T-helper 17 cell (primary cell): Measurements from ENCODE around the gene C2orf81. TPM values are rescaled to one million over a fixed set of nuclear protein-coding genes. Genes with fewer than 3 reads are reported as not detected.
"Not testable (repeated sequence)": the region's sequence is repeated elsewhere in the genome, so short reads cannot be mapped to it uniquely, and the experiment has no call there.

Source experiments
- ATAC-seq: fragments of 150-1000 bp; cut with Tn5 transposase; 2 replicates; pipeline ENCODE4 v1.10.0; 2021; ENCODE audit warnings: mild to moderate bottlenecking, moderate library complexity
- DNase-seq, 3 donors: peaks; one replicate each; pipeline versions ENCODE4 v3.0.0 to v3.0.0-alpha.2; 2020 to 2021
- H3K9me3 ChIP-seq: one replicate; pipeline ENCODE4 v1.7.0; 2013; ENCODE audit warnings: low read length, mild to moderate bottlenecking; ENCODE audit not compliant: control insufficient read depth, poor library complexity, severe bottlenecking
- H3K27ac Mint-ChIP-seq: one replicate; pipeline ENCODE4 v1.8.0; 2022; ENCODE audit warnings: mild to moderate bottlenecking, moderate library complexity, mixed read lengths
- H3K27me3 Mint-ChIP-seq: one replicate; pipeline ENCODE4 v1.8.0; 2022; ENCODE audit warnings: mixed read lengths
- H3K36me3 Mint-ChIP-seq: one replicate; pipeline ENCODE4 v1.8.0; 2022; ENCODE audit warnings: low read depth, mixed read lengths
- H3K4me1 Mint-ChIP-seq: one replicate; pipeline ENCODE4 v1.8.0; 2022; ENCODE audit warnings: mild to moderate bottlenecking, mixed read lengths
- H3K4me3 Mint-ChIP-seq: one replicate; pipeline ENCODE4 v1.8.0; 2022; ENCODE audit warnings: mild to moderate bottlenecking, moderate library complexity, mixed read lengths
- total RNA-seq, 4 donors: library from RNA in 2 of 4; stranded (reverse) in 2 of 4; gene quantifications; one replicate each; pipeline ENCODE4 v1.2.3 and lab custom pipeline; 2022 to 2026

The C2orf81 gene
- 1 to 10 TPM; 2.9 to 3.3 TPM for total RNA-seq
- 0.08 to 0.12 reads per million in 2 donors for total RNA-seq (lab: John Stamatoyannopoulos, UW)

DNA sequence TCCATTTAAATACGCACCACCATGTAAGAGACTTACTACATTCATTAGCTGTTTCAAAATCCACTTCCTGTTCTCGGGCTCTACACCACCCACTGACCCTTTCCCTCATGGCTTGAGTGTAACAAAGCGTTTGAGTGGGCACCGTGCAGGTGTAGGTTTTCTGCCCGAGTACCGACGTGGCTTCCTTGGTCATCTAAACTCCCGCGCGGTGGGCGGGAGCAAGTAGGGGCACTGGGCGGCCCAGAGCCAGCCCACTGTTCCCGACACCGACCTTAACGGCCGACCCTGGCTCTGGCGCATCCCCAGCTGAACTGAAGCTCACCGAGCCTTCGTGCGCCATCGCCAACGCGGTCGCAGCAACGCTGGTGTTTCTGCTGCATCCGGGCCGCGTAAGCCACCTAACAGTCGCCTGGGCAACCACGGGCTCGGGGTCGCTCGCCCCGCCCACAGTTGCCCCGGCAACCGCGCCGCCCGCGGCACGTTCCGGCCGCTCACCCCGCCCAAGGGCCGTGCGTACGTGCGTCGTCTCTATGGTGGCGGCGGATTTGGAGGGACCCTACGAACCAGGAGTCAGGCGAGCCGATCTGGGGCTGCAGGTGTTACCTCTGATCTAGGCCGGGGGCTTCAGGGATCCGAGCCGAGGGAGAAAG, at the start of gene C2orf81, which contains the start of gene WDR54:
C2orf81 (minus strand) TSS at position 399 of the 650 bp plus-strand sequence; CDS start at position 340, 59 bp downstream.
WDR54 (plus strand) TSS at position 510 of the 650 bp plus-strand sequence. CDS start 424 bp downstream, outside the sequence.
- Mint-ChIP-seq H3K27ac (peak within 1 kb of the TSS; percentile 100), H3K27me3 (no peaks in the 10 kb centered on the region), H3K4me1 (peaks cover 34% of the 10 kb centered on the region), H3K36me3 (peaks cover 3% of the 10 kb centered on the region), H3K4me3 (peak within 1 kb of the TSS; percentile 99)
- DNase-seq (peak; percentile 87 to 93 (median 88)), ATAC-seq (peak; percentile 95)
- H3K9me3 ChIP-seq, result no peaks in the 10 kb centered on the region

DNA sequence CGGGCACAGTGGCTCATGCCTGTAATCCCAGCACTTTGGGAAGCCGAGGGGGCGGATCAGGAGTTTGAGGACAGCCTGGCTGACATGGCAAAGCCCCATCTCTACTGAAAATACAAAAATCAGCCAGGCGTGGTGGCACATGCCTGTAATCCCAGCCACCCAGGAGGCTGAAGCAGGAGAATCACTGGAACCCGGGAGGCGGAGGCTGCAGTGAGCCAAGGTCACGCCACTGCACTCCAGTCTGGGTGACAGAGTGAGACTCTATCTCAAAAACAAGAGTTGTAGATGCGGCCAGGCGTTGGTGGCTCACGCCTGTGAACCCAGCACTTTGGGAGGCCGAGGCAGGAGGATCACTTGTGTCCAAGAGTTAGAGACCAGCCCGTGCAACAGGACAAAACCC, 49.3 kb upstream of the C2orf81 start:
- Mint-ChIP-seq H3K27ac (peak overlapping the region; percentile 89), H3K4me1 (peaks cover 20% of the 10 kb centered on the region), H3K4me3 (peak overlapping the region; percentile 76)
- not testable (repeated sequence) for H3K36me3 Mint-ChIP-seq, H3K9me3 ChIP-seq, ATAC-seq, DNase-seq, H3K27me3 Mint-ChIP-seq

DNA sequence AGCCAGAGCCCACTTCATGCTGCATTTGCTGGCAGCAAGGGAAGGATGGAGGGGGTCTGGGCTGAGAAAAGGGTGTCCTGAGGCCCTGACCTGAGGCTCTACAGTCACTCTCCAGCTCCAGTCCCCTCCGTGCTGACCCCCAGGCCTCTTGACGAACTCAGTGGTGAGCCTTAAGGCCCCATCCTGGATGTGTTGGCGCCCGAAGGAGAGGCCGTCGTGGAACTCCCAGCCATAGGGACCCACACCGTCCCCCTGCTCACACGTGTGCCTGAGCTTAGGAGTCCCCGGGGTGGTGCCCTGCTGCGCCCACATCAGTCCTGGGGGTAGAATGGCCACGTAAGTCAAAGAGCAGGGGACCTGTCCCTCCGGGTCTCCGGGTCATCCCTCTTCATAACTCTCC, 43.0 kb upstream of the C2orf81 start:
- Mint-ChIP-seq H3K27me3 (no peaks in the 10 kb centered on the region), H3K4me3 (peak overlapping the region; percentile 97), H3K27ac (peak overlapping the region; percentile 99), H3K4me1 (peaks cover 24% of the 10 kb centered on the region), H3K36me3 (no peaks in the 10 kb centered on the region)
- no peaks in the 10 kb centered on the region for H3K9me3 ChIP-seq
- DNase-seq, result no peak
- ATAC-seq, result no peak

DNA sequence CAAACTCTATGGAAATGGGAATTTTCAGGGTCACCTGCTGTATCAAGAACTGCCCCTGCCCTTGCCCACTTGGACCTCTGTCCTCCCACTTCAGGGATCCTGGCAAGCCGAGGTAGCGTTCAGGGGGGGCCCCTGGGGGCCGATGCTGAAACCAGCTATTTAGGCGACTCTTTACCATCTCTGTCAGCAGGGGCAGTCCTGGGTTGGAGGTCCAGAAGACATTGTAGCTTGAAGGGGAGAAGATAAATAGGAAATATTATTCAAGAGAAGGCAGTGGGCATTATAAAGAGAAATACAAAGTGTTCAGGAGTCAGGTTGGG, 41.3 kb upstream of the C2orf81 start:
- no peaks in the 10 kb centered on the region for H3K36me3 Mint-ChIP-seq
- DNase-seq (no peak), ATAC-seq (no peak)
- H3K4me3 Mint-ChIP-seq, result no peak overlapping the region
- H3K27me3 Mint-ChIP-seq, result no peaks in the 10 kb centered on the region
- H3K9me3 ChIP-seq, result no peaks in the 10 kb centered on the region
- H3K4me1 Mint-ChIP-seq, result peaks cover 36% of the 10 kb centered on the region
- H3K27ac Mint-ChIP-seq, result peak overlapping the region; percentile 72

DNA sequence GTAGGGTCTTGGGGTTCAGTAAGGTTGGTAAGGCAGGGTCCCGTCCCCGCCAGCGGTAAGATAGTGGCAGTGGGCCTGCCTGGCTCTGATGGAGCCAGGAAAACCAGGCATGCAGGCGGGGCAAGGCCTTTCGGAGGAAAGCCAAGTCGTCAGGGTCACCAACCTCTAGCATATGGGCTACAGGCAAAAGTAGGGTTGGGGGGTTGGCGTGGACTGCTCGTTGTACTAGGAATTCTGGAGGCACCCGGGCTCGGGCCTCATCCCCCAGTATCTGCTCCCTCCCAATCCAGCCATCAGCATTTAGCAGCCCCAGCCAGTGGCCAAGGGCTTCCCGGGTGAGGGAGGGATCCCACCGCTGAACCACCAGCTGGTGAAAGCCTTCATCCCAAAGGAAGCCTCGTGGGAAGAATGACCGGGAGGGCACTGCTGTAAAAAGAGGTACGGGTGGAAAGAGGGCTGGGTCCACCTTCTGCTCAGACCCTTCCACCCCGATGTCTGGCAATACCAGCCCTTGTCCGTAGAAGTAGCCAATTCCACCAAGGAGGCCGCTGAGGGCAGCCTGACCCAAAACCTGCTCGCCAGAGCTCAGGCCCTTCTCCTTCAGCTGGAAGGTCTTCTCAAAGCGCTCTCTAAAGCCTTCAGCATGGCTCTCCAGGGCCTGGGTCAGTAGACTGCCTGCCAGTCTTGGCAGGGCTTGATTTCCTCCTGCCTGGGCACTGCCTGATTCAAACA, 40.8 kb upstream of the C2orf81 start:
- DNase-seq (no peak), ATAC-seq (no peak)
- Mint-ChIP-seq H3K4me1 (peaks cover 40% of the 10 kb centered on the region), H3K36me3 (no peaks in the 10 kb centered on the region), H3K27me3 (no peaks in the 10 kb centered on the region), H3K4me3 (no peak overlapping the region), H3K27ac (peak overlapping the region; percentile 72)
- no peaks in the 10 kb centered on the region for H3K9me3 ChIP-seq

DNA sequence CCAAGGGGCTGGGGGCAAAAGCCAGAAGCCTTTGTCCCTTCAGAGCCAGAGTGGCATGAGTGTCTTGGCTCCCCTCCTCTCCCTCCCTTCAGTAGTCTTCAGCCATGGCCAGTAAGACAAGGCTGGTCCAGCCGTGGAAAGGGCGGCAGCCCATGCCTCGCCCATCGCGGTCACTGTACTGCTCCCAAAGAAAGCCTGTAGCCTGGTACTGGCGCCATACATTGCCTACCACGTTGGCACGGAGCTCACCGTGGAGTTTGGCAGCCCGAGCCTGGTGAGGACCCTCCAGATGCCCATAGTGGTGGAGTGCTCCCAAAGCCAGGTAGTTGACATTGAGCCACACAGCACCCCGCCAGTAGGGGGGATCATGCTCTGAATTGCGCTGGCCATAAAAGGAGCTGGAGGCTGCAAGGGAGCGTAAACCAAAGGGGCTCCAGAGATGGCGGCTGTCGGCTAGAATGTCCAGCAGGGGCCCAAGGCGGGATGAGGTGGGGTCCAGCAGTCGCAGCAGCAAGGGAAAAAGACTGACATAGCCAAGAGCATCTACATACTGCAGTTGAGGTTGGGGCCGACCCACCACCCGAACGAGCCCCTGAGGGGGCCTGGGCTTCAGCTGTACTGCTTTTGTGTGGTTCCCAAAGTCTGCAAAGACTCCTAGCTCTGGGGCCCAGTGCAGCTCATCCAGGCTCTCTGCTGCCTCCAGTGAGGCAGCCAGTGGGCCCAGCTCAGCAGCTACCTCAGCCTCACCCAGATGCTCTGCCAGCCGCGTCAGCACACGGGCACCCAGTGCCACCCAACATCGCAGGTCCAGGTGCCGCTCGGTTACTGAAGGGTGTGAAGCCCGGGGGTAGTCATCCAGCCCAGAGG, 40.0 kb upstream of the C2orf81 start:
- Mint-ChIP-seq H3K36me3 (peaks cover 3% of the 10 kb centered on the region), H3K27ac (peak overlapping the region; percentile 49), H3K4me1 (peaks cover 47% of the 10 kb centered on the region), H3K27me3 (no peaks in the 10 kb centered on the region), H3K4me3 (no peak overlapping the region)
- ATAC-seq, result no peak
- no peaks in the 10 kb centered on the region for H3K9me3 ChIP-seq
- DNase-seq, result no peak

DNA sequence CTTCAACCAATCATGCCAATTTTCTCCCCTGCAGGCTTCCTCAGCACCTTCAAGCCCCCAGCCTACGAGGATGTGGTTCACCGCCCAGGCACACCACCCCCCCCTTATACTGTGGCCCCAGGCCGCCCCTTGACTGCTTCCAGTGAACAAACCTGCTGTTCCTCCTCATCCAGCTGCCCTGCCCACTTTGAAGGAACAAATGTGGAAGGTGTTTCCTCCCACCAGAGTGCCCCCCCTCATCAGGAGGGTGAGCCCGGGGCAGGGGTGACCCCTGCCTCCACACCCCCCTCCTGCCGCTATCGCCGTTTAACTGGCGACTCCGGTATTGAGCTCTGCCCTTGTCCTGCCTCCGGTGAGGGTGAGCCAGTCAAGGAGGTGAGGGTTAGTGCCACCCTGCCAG, 38.8 kb upstream of the C2orf81 start:
- not testable (repeated sequence) for H3K36me3 Mint-ChIP-seq, DNase-seq

DNA sequence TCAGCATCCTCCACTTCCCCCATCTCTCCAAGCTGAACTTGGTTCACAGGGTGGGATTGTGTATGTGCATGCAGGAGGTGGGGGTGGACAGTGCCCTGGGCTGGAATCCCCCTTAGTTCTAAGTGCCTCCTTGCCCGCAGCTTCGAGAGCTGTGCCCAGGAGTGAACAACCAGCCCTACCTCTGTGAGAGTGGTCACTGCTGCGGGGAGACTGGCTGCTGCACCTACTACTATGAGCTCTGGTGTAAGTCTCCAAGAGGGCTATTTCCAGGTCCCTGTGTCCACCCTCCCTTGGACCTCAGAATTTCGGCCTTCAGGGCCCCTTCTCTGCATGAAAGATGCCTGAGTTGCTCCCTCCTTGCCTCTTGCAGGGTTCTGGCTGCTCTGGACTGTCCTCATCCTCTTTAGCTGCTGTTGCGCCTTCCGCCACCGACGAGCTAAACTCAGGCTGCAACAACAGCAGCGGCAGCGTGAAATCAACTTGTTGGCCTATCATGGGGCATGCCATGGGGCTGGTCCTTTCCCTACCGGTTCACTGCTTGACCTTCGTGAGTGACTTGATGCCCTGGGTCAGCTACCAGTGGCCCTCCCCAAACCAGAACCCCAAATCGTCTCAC, 38.2 kb upstream of the C2orf81 start:
- H3K27me3 Mint-ChIP-seq, ATAC-seq, DNase-seq, H3K36me3 Mint-ChIP-seq, H3K9me3 ChIP-seq: not testable (repeated sequence)
- Mint-ChIP-seq H3K27ac (peak overlapping the region; percentile 100), H3K4me1 (peaks cover 57% of the 10 kb centered on the region), H3K4me3 (peak overlapping the region; percentile 100)

More for the DNA sequence above, 38.8 kb upstream of the C2orf81 start:
- H3K4me3 Mint-ChIP-seq, result peak overlapping the region; percentile 100
- peaks cover 53% of the 10 kb centered on the region for H3K4me1 Mint-ChIP-seq
- not testable (repeated sequence) for H3K27me3 Mint-ChIP-seq, ATAC-seq, H3K9me3 ChIP-seq
- peak overlapping the region; percentile 100 for H3K27ac Mint-ChIP-seq

DNA sequence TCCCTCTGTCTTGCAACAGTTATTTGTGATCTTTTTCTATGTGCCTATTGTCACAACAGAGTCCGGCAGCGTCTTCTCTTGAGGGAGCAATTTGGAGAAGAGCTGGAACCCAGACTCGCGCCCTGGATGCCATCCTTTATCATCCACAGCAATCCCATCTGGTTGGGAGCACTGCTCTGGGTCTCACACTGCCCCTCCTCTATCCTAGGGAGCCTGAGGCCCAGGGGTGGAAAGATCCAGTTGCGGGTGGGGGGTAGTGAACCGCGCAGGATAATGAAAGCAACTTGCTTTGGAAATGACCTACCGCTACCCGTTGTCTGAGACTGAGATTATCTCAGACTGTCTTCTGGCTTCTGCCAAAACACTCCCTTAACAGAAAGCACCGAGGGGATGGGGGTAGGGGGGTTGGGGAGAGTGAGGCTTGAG, 37.5 kb upstream of the C2orf81 start:
- peak overlapping the region; percentile 100 for H3K27ac Mint-ChIP-seq
- H3K4me3 Mint-ChIP-seq, result peak overlapping the region; percentile 100
- H3K27me3 Mint-ChIP-seq, result no peaks in the 10 kb centered on the region
- H3K9me3 ChIP-seq, result no peaks in the 10 kb centered on the region
- H3K4me1 Mint-ChIP-seq, result peaks cover 58% of the 10 kb centered on the region
- H3K36me3 Mint-ChIP-seq, result peaks cover 10% of the 10 kb centered on the region
- ATAC-seq, result no peak
- DNase-seq, result no peak

DNA sequence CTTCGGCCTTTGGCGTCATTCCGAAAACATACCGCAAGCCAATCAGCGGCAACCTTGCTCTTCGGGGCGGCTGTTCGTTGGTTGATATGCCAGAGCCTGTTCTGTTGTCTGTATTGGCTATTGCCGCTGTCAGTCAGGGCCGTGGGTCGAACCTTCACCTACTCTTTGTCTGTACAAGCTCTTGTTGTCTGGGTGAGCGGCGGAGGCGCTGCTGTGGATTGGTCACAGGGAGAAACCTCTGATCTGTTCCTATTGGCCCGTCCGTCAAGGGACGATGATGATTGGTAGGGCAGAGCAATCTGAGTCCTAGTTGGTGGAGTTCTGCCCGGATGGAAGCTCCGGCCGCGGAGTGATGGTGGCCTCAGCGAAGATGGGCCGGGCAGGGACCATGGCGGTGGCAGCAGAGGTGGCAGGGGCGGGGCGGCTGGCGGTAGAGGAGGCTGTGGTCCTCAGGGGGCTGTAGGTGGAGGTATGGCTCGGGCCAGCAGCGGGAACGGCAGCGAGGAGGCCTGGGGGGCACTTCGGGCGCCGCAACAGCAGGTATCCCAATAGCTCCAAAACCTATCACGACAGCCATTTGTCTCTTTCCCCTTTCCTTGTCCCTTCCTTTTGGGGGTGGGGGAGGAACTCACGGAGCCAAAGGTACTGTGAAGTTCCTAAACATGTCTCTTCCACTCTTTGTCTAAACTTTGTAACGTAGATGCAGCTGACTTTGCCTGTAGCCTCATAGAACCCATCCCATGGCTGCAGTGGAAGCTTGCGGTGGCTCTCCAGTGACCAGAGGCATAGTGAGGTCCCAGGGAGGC, 36.9 kb upstream of the C2orf81 start, which contains the start of gene WBP1:
WBP1 (plus strand) TSS at position 307 of the 806 bp plus-strand sequence; CDS start at position 472, 165 bp downstream.
- ATAC-seq (peak; percentile 84), DNase-seq (peak; percentile 89 to 98 (median 96))
- no peaks in the 10 kb centered on the region for H3K27me3 Mint-ChIP-seq
- H3K27ac Mint-ChIP-seq, result peak within 1 kb of the TSS; percentile 100
- H3K4me3 Mint-ChIP-seq, result peak within 1 kb of the TSS; percentile 100
- H3K4me1 Mint-ChIP-seq, result peaks cover 56% of the 10 kb centered on the region
- H3K36me3 Mint-ChIP-seq, result peaks cover 10% of the 10 kb centered on the region
- H3K9me3 ChIP-seq, result no peaks in the 10 kb centered on the region

DNA sequence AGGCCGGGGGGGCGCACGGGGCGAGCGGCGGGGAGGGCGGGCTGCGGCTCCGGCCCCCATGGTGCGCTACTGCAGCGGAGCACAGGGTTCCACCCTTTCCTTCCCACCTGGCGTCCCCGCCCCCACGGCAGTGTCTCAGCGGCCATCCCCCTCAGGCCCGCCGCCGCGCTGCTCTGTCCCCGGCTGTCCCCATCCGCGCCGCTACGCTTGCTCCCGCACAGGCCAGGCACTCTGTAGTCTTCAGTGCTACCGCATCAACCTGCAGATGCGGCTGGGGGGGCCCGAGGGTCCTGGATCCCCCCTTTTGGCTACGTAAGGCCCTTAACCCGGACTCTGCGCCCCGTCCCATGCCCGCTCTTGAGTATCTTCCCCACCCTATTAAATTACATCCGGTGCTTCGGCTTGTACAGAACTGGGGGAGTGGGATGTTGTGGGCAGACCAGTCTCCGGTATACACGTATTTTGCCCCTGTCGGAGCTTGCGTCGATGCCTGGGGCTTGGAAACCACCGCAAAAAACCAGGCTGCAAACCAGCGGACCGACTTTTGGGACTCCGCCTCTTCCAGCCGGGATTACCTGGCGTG, 36.2 kb upstream of the C2orf81 start:
- peaks cover 57% of the 10 kb centered on the region for H3K4me1 Mint-ChIP-seq
- H3K27ac Mint-ChIP-seq, result peak overlapping the region; percentile 100
- H3K4me3 Mint-ChIP-seq, result peak overlapping the region; percentile 100
- DNase-seq (peak; percentile 70 to 75 (median 72)), ATAC-seq (peak; percentile 67)
- no peaks in the 10 kb centered on the region for H3K9me3 ChIP-seq
- no peaks in the 10 kb centered on the region for H3K27me3 Mint-ChIP-seq
- peaks cover 10% of the 10 kb centered on the region for H3K36me3 Mint-ChIP-seq
